Mesenchymal stem cell (in vitro differentiated cells and primary cell): ENCODE measurements around the gene IMMP2L.

Experiments used
- DNase-seq: peaks from one replicate; pipeline ENCODE4 v3.0.0-alpha.2; 2013
- H2AFZ ChIP-seq: one replicate; pipeline ENCODE4 v1.6.1; 2013; ENCODE audit warnings: low read depth, mild to moderate bottlenecking, control low read depth, inconsistent platforms, low read length, moderate library complexity
- H2AK5ac ChIP-seq: 2 replicates; pipeline ENCODE4 v1.6.1; 2013; ENCODE audit warnings: low read length, moderate library complexity, mild to moderate bottlenecking, inconsistent platforms; ENCODE audit not compliant: severe bottlenecking
- H2BK120ac ChIP-seq: one replicate; pipeline ENCODE4 v1.6.1; 2013; ENCODE audit warnings: low read depth, mild to moderate bottlenecking, inconsistent platforms, low read length, moderate library complexity
- H2BK12ac ChIP-seq, 2 experiments: one replicate each; pipeline ENCODE4 v1.6.1; 2013; ENCODE audit warnings: inconsistent platforms in 2 of 2, low read length in 2 of 2, mild to moderate bottlenecking in 2 of 2, moderate library complexity in 2 of 2, control low read depth in 1 of 2
- H2BK15ac ChIP-seq: one replicate; pipeline ENCODE4 v1.6.1; 2013; ENCODE audit warnings: mild to moderate bottlenecking, low read depth, inconsistent platforms; ENCODE audit not compliant: poor library complexity, severe bottlenecking
- H2BK5ac ChIP-seq: 2 replicates; pipeline ENCODE4 v1.6.1; 2013; ENCODE audit warnings: low read depth, mild to moderate bottlenecking, low read length, control low read depth, inconsistent platforms; ENCODE audit not compliant: poor library complexity, severe bottlenecking
- H3K14ac ChIP-seq, 2 experiments: one replicate each; pipeline ENCODE4 v1.6.1; 2013; ENCODE audit warnings: inconsistent platforms in 2 of 2, low read length in 2 of 2, control low read depth in 1 of 2, mild to moderate bottlenecking in 1 of 2, moderate library complexity in 1 of 2
- H3K18ac ChIP-seq, 2 experiments: one replicate each; pipeline ENCODE4 v1.6.1; 2013; ENCODE audit warnings: inconsistent platforms in 2 of 2, low read length in 2 of 2, control low read depth in 1 of 2, low read depth in 1 of 2, mild to moderate bottlenecking in 1 of 2
- H3K23ac ChIP-seq, 2 experiments: one replicate each; pipeline ENCODE4 v1.6.1; 2013; ENCODE audit warnings: inconsistent platforms in 2 of 2, low read length in 2 of 2, mild to moderate bottlenecking in 2 of 2, moderate library complexity in 2 of 2, control low read depth in 1 of 2
- H3K27ac ChIP-seq: 2 replicates; pipeline ENCODE4 v1.5.1; 2013; ENCODE audit warnings: mild to moderate bottlenecking, moderate library complexity, low read length, control low read depth, inconsistent platforms; ENCODE audit not compliant: poor library complexity, severe bottlenecking
- H3K27me3 ChIP-seq, 2 experiments: 2 replicates each; pipeline versions ENCODE4 v1.6.1 to v1.7.0; 2013; ENCODE audit warnings: low read length in 2 of 2, mild to moderate bottlenecking in 2 of 2, moderate library complexity in 2 of 2, control low read depth in 1 of 2, inconsistent platforms in 1 of 2; ENCODE audit not compliant: control insufficient read depth in 1 of 2, insufficient read depth in 1 of 2
- H3K36me3 ChIP-seq, 2 experiments: 2 replicates each; pipeline versions ENCODE4 v1.6.1 to v1.7.0; 2013; ENCODE audit warnings: low read length in 2 of 2, control low read depth in 1 of 2, inconsistent platforms in 1 of 2, low read depth in 1 of 2, mild to moderate bottlenecking in 1 of 2; ENCODE audit not compliant: insufficient read depth in 2 of 2, control insufficient read depth in 1 of 2
- H3K4ac ChIP-seq, 2 experiments: one replicate each; pipeline ENCODE4 v1.6.1; 2013; ENCODE audit warnings: inconsistent platforms in 2 of 2, low read length in 2 of 2, mild to moderate bottlenecking in 2 of 2, moderate library complexity in 2 of 2, control low read depth in 1 of 2, low read depth in 1 of 2
- H3K4me1 ChIP-seq: 2 replicates; pipeline ENCODE4 v1.6.1; 2013; ENCODE audit warnings: low read depth, low read length, control low read depth; ENCODE audit not compliant: control insufficient read depth, insufficient read depth
- H3K4me2 ChIP-seq: 2 replicates; pipeline ENCODE4 v1.6.1; 2013; ENCODE audit warnings: low read length, mild to moderate bottlenecking, inconsistent platforms; ENCODE audit not compliant: poor library complexity, severe bottlenecking
- H3K4me3 ChIP-seq, 2 experiments: 2 replicates each; pipeline versions ENCODE4 v1.5.1 to v1.7.0; 2013; ENCODE audit warnings: low read length in 2 of 2, mild to moderate bottlenecking in 2 of 2, control low read depth in 1 of 2, low read depth in 1 of 2; ENCODE audit not compliant: insufficient read depth in 1 of 2
- H3K79me1 ChIP-seq: replicated peaks from 2 replicates; pipeline ENCODE4 v1.6.1; 2013; ENCODE audit warnings: mild to moderate bottlenecking, control low read depth, low read length, inconsistent platforms; ENCODE audit not compliant: poor library complexity, severe bottlenecking
- H3K9ac ChIP-seq: 2 replicates; pipeline ENCODE4 v1.7.0; 2013; ENCODE audit warnings: mild to moderate bottlenecking, low read length, moderate library complexity
- H3K9me3 ChIP-seq: 2 replicates; pipeline ENCODE4 v1.7.0; 2013; ENCODE audit warnings: mild to moderate bottlenecking, low read length; ENCODE audit not compliant: control insufficient read depth
- H4K8ac ChIP-seq: one replicate; pipeline ENCODE4 v1.6.1; 2013; ENCODE audit warnings: inconsistent platforms, mild to moderate bottlenecking, low read length, moderate library complexity
- H4K91ac ChIP-seq: one replicate; pipeline ENCODE4 v1.6.1; 2013; ENCODE audit warnings: mild to moderate bottlenecking, low read length, inconsistent platforms
- WGBS: methylation state at CpG from one replicate; pipeline ENCODE4 v1.1.7; 2013; ENCODE audit warnings: mixed read lengths; 5-methylcytosine and 5-hydroxymethylcytosine counted together

The IMMP2L gene

DNA sequence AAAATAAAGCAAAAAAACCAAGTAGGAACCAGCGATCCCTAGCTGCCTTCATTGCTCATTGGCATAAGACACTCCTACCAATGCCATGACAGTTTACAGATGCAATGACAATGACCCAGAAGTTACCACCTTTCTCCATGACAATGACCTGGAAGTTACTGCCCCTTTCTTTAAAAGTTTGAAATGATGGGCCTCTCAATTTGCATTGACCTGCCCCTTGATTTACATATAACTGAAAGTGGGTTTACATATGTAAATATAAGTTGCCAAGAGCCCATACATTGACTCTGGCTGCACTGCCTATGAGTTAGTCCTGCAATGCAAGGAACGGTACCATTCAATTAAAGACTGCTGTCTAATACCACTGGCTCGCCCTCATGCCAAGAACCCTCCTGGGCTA, 712.1 kb downstream of the IMMP2L start:
- Histone ChIP-seq H3K36me3 (no peaks in the 10 kb centered on the region), H2BK120ac (no peak overlapping the region), H3K27me3 (no peaks in the 10 kb centered on the region), H2AFZ (no peak overlapping the region), H3K4ac (no peak overlapping the region), H3K14ac (no peak overlapping the region), H2BK12ac (no peak overlapping the region), H3K27ac (no peak overlapping the region), H2BK5ac (no peak overlapping the region), H4K91ac (no peak overlapping the region), H3K23ac (no peak overlapping the region), H4K8ac (no peak overlapping the region), H2AK5ac (no peak overlapping the region), H3K4me3 (no peak overlapping the region), H2BK15ac (no peak overlapping the region), H3K9ac (no peak overlapping the region), H3K4me1 (no peaks in the 10 kb centered on the region), H3K4me2 (no peak overlapping the region), H3K9me3 (no peaks in the 10 kb centered on the region), H3K18ac (no peak overlapping the region), H3K79me1 (no peaks in the 10 kb centered on the region)
- DNase-seq = no peak
- 98% methylated on average over 2 of the region's 3 CpGs for WGBS

DNA sequence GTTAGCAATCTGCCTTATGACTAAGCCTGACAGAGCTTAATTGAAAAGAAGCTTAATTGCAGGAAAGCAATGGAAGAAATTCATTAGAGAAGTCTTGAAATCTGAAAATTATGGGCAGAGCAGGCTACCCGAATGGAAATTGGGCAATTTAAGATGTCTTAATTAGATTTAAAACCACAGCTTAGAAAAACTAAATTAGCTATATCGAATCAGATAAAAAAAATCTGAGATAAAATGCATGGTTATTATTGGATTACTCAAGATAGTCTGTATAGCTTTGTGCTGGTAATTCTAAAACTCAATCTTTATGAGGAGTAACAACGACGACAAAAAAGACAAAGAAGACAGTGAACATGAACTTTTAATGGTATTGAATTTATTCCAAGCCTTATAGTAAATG, 719.5 kb downstream of the IMMP2L start:
- Histone ChIP-seq H3K36me3 (no peaks in the 10 kb centered on the region), H3K79me1 (no peaks in the 10 kb centered on the region), H2BK12ac (no peak overlapping the region), H2AK5ac (no peak overlapping the region), H3K27ac (no peak overlapping the region), H3K9me3 (no peaks in the 10 kb centered on the region), H3K4ac (no peak overlapping the region), H3K27me3 (no peaks in the 10 kb centered on the region), H3K14ac (no peak overlapping the region), H3K4me2 (no peak overlapping the region), H3K4me3 (no peak overlapping the region), H3K18ac (no peak overlapping the region), H3K23ac (no peak overlapping the region), H3K4me1 (no peaks in the 10 kb centered on the region), H3K9ac (no peak overlapping the region), H4K91ac (no peak overlapping the region), H2BK5ac (no peak overlapping the region), H2BK15ac (no peak overlapping the region), H2BK120ac (no peak overlapping the region), H4K8ac (no peak overlapping the region), H2AFZ (no peak overlapping the region)
- no peak for DNase-seq
- 92% methylated on average over 2 of the region's 4 CpGs for WGBS

DNA sequence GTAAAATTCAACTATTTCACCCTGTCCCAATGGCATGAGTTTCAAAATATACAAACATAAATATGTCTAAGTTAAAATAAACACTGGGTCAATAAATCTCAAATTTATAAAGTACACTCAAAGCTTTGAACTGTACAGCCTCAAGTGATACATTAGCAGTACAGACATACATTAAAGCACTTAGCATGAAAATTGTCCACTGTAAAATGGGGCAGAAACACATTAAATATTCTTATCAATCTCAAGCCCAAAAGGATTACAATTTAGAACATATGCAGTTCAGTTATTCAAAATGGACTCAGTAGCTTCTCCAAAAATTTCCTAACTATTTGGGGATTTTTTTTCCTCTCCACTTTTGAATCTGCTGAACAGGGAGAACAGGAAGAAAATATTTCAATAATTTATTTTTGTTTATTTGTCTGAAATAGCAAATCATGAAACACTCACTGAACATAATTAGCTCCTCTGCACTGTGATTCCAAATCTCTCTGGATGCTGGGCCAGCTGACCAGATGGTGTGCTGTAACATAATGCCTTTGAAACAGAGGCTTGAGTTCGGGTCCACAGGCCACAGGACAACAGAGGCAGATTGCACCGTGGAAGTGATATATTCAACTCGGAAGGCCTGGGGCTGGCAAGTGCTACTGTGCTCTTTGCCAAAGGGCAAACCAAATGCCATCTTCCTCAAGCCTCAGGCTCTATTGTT, 720.3 kb downstream of the IMMP2L start:
- Histone ChIP-seq H3K9me3 (no peaks in the 10 kb centered on the region), H3K27ac (no peak overlapping the region), H3K9ac (no peak overlapping the region), H3K79me1 (no peaks in the 10 kb centered on the region), H3K4me2 (no peak overlapping the region), H4K91ac (peak overlapping the region; percentile 39), H3K36me3 (no peaks in the 10 kb centered on the region), H3K27me3 (no peaks in the 10 kb centered on the region), H2BK12ac (no peak overlapping the region), H3K14ac (no peak overlapping the region), H3K18ac (peak overlapping the region; percentile 13 to 43), H2AK5ac (no peak overlapping the region), H3K4me3 (no peak overlapping the region), H3K4me1 (no peaks in the 10 kb centered on the region), H2BK15ac (no peak overlapping the region), H3K4ac (no peak overlapping the region), H2BK120ac (no peak overlapping the region), H2BK5ac (no peak overlapping the region), H3K23ac (no peak overlapping the region), H4K8ac (no peak overlapping the region), H2AFZ (no peak overlapping the region)
- no peak for DNase-seq
- 85% methylated on average over 3 of the region's 3 CpGs for WGBS

DNA sequence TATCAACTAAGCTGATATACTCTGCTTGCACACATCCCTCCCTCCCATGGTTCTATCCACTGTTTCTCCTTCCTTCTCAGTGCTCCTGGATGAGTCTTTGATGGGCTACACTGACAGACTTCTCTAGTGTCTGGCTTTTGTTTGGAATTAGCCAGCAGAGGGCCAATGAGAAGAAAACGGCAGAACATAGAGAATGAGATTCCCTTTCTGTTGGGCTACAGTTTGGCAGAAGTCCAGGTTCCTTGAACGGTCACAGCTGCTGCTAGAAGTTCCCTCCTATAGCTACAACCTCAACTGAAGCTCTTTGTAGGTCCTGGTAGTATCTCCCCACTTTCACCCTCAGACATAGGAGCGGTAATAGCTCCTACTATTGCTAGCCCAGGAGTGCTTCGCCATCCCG, 722.4 kb downstream of the IMMP2L start:
- Histone ChIP-seq H2AK5ac (no peak overlapping the region), H3K23ac (no peak overlapping the region), H3K4me3 (no peak overlapping the region), H3K14ac (no peak overlapping the region), H4K91ac (no peak overlapping the region), H3K79me1 (no peaks in the 10 kb centered on the region), H4K8ac (no peak overlapping the region), H3K27ac (no peak overlapping the region), H3K18ac (no peak overlapping the region), H2BK120ac (no peak overlapping the region), H3K27me3 (no peaks in the 10 kb centered on the region), H2BK12ac (no peak overlapping the region), H2BK5ac (no peak overlapping the region), H3K9ac (no peak overlapping the region), H2BK15ac (no peak overlapping the region), H3K4ac (no peak overlapping the region), H3K4me2 (no peak overlapping the region), H2AFZ (no peak overlapping the region), H3K4me1 (no peaks in the 10 kb centered on the region), H3K36me3 (no peaks in the 10 kb centered on the region), H3K9me3 (no peaks in the 10 kb centered on the region)
- DNase-seq = peak; percentile 66
- whole genome bisulfite sequencing = 69% methylated on average over 5 of the region's 5 CpGs
